ENCODE data around the gene ZSWIM7.
A peak's percentile ranks its signal among the peaks of the same experiment; 100 is the strongest.
"Not testable (repeated sequence)": the region's sequence is repeated elsewhere in the genome, so short reads cannot be mapped to it uniquely, and the experiment has no call there.

Gene ZSWIM7

GRCh38 chr17:15955793-15956541, 43.5 kb downstream of the ZSWIM7 start:
- peak; percentile 3 for DNase-seq

- DNase-seq = no peak
Measured at GRCh38 chr17:15954222-15954621, 45.3 kb downstream of the ZSWIM7 start.

GRCh38 chr17:15952916-15953790, 46.4 kb downstream of the ZSWIM7 start:
- DNase-seq = no peak

GRCh38 chr17:15952048-15952532, 47.4 kb downstream of the ZSWIM7 start:
- DNase-seq = no peak

GRCh38 chr17:15951368-15952047, 48.0 kb downstream of the ZSWIM7 start:
- no peak for DNase-seq

GRCh38 chr17:15947976-15948752, 51.3 kb downstream of the ZSWIM7 start:
- DNase-seq = no peak

GRCh38 chr17:15947271-15947670, 52.2 kb downstream of the ZSWIM7 start:
- no peak for DNase-seq

GRCh38 chr17:15946611-15947120, 52.8 kb downstream of the ZSWIM7 start:
- DNase-seq = no peak

GRCh38 chr17:15945527-15946191, 53.8 kb downstream of the ZSWIM7 start:
- DNase-seq = no peak

GRCh38 chr17:15944759-15945526, 54.6 kb downstream of the ZSWIM7 start, which contains the start of gene ADORA2B:
TSS of gene ADORA2B (plus strand) at chr17:15945130. CDS start at chr17:15945249, 119 bp downstream.
- DNase-seq = peak; percentile 65

GRCh38 chr17:15943971-15944758, 55.3 kb downstream of the ZSWIM7 start:
- DNase-seq = no peak

- no peak for DNase-seq
Measured at GRCh38 chr17:15942207-15942833, 57.2 kb downstream of the ZSWIM7 start.

- no peak for DNase-seq
Measured at GRCh38 chr17:15941781-15942180, 57.7 kb downstream of the ZSWIM7 start.

- DNase-seq = not testable (repeated sequence)
Measured at GRCh38 chr17:15936481-15936880, 63.0 kb downstream of the ZSWIM7 start.

GRCh38 chr17:15935891-15936290, 63.6 kb downstream of the ZSWIM7 start:
- DNase-seq = no peak

- no peak for DNase-seq
Measured at GRCh38 chr17:15934866-15935265, 64.6 kb downstream of the ZSWIM7 start.

GRCh38 chr17:15931394-15931793, 68.1 kb downstream of the ZSWIM7 start:
- no peak for DNase-seq

- no peak for DNase-seq
Measured at GRCh38 chr17:15930426-15930825, 69.1 kb downstream of the ZSWIM7 start.

- DNase-seq = no peak
Measured at GRCh38 chr17:15929941-15930340, 69.6 kb downstream of the ZSWIM7 start.
